Hippocampal formation (tissue), 2 donors: ENCODE results near the gene CYTL1.
A peak's percentile ranks its signal among the peaks of the same experiment; 100 is the strongest.
"Not testable (repeated sequence)": the region's sequence is repeated elsewhere in the genome, so short reads cannot be mapped to it uniquely, and the experiment has no call there.

Experiments
- DNase-seq, 2 donors: peaks; one replicate each; lab custom pipeline; 2025; lab: John Stamatoyannopoulos, UW

Gene CYTL1, protein sequence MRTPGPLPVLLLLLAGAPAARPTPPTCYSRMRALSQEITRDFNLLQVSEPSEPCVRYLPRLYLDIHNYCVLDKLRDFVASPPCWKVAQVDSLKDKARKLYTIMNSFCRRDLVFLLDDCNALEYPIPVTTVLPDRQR

DNA sequence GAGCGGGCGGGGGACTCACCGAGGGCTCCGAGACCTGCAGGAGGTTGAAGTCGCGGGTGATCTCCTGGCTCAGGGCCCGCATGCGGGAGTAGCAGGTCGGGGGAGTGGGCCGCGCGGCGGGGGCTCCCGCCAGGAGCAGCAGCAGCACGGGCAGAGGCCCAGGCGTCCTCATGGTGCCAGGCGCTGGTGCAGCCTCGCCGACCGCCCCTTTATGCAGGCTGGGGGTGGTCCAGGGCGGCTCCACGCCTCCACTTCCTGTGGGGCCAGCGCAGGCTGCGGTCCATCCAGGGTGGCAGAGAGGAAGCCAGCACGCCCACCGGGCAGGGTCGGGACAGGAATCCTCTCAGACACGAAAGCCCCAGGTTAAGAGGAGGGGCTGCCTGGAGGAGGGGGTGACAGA, at the start of gene CYTL1:
Gene CYTL1, minus strand, starts transcription at position 185 of the 400 bp plus-strand sequence. Its CDS starts 13 bp downstream, at position 172.
- DNase-seq = no peak

DNA sequence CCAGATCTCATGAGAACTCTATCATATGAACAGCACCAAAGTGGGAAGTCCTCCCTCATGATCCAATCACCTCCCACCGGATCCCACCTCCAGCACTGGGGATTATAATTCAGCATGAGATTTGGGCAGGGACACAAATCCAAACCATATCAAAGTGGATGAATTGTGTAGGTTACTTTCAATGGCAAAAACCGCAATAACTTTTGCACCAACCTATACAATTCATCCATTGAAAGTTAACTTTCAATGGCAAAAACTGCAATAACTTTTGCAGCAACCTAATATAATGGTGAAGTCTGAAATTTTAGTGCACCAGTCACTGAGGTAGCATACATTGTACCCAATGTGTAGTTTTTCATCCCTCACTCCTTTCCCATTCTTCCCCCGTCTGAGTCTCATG, 48.6 kb upstream of the CYTL1 start:
- DNase-seq = no peak

DNA sequence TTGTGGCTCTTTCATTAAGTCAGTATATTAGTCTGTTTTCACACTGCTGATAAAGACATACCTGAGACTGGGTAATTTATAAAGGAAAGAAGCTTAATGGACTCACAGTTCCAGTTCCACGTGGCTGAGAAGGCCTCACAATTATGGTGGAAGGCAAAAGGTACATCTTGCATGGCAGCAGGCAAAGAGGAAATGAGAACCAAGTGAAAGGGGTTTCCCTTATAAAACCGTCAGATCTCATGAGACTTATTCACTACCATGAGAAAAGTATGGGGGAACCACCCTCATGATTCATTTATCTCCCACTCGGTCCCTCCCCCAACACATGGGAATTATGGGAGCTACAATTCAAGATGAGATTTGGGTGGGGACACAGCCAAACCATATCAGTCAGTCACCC, 47.7 kb upstream of the CYTL1 start:
- not testable (repeated sequence) for DNase-seq

- no peak for DNase-seq
These were observed 46.8 kb upstream of the CYTL1 start for GRCh38 chr4:5066101-5066500.

DNA sequence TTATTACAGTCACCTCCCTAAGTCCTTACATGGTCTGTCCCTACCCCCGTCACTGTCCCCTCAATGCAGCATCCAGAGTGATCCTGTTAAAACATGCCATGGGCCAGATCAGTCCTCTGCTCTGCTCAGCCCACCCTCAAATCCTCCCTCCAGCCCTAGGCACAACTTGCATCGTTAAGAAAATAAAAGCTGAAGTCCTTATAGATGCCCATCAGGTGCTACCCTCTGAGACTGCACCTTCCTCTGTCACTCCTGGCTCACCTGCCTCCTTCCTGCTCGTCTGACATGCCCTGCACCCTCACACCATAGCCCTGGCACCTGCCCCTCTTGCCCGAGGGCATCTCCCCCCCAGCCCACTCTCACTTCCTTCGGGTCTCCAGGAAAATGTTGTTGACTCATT, 36.2 kb upstream of the CYTL1 start:
- no peak for DNase-seq

GRCh38 chr4:5054532-5054931, 35.3 kb upstream of the CYTL1 start:
- no peak for DNase-seq

DNA sequence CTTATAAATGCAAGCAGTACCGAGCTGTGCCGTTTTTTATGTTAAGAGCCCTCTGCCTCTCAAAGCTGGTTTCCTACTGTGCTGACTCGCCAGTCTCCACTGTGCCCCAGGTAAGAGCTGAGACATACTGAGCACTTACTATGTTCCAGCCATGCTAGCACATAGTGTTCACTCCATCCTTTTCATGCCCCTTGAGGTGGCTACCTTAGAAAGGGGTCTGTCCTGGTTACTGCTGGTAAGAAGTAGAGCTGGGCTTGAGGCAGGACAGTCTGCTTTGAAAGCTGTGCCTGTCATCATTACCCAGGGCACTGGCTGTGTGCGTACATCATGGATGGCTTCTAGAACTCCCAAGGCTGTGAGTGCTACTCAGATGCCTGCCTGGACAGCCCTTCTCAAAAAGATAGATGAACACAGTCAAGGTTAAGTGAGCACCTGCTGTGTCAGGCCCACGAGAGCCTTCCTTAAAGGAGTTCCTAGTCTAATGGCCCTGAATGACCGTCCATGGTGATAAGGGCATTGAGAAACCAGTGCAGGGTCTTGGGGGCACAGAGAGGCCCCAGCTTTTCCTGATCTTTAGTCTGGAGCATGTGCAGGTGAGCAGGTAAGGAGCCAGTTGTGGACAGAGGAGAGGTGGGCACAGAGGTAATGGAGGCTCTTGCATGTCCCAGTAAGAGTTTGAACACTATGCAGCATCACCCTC, 33.6 kb upstream of the CYTL1 start:
- no peak for DNase-seq

DNA sequence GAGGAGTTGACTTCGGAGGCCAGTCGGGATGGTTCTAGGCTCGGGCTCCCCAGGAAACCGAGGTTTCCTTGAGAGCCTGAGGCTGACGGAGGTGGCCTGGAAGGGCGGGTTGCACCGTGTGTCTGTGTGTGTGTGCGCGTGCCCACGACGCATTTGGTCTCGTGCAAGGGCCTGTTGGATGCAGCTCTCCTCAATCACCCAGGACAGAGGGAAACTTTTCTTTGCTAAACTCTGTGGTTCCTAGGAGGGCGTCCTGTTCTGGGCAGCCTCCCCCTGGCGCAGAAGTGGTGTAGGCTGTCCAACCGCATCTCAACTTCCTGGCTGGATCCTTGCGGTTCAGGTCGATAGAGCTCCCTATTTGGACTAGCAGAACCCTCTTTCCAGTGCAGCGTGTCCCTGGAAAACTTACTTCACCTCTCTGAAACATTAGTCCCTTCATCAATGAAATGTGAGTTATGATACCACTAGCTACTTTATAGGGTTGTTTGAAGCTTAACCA, 33.0 kb upstream of the CYTL1 start:
- DNase-seq = no peak

- no peak for DNase-seq
These were observed 32.3 kb upstream of the CYTL1 start, which contains the start of gene STK32B for GRCh38 chr4:5051278-5052203. TSS of gene STK32B (plus strand) at chr4:5051480.

- DNase-seq = peak; percentile 59 to 63
These were observed 31.4 kb upstream of the CYTL1 start for GRCh38 chr4:5050520-5051277.

- no peak for DNase-seq
These were observed 29.5 kb upstream of the CYTL1 start for GRCh38 chr4:5048721-5049120.

DNA sequence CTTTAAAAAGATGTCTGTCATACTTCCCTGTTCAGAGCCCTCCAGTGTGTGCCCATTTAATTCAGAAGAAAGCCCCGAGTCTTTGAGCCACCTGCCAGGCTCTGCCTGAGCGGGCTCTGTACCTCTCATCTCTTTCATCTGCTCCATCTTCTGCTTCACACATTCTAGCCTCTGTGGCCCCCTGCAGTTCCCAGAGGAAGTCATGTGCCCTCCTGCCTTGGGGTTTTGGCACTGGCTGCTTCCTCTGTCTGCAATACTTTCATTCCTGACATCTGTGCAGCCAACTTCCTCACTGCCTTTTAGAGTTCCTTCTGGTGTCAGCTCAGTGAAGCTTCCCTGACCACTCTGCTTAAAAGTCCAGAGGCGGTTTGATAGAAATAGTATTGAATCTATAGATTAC, 25.8 kb upstream of the CYTL1 start:
- DNase-seq = peak; percentile 5 to 32

DNA sequence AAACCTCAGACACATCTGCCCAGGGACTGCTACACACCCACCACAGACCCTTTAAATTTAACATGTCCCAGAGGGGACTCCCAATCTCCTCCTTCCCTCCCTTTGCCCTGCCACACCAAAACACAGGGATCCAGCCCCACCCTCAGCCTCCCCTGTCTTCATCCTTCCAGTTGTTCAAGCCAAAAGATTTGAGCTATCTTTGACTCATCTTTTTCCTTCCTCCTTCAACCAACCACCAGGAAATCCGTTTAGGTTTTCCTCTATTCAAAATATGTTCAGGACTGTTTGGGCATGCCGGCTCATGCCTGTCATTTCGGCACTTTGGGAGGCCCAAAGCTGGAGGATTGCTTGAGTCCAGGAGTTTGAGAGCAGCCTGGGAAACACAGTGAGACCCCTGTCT, 25.1 kb upstream of the CYTL1 start:
- no peak for DNase-seq

- no peak for DNase-seq
These were observed 24.3 kb upstream of the CYTL1 start for GRCh38 chr4:5043579-5043978.

DNA sequence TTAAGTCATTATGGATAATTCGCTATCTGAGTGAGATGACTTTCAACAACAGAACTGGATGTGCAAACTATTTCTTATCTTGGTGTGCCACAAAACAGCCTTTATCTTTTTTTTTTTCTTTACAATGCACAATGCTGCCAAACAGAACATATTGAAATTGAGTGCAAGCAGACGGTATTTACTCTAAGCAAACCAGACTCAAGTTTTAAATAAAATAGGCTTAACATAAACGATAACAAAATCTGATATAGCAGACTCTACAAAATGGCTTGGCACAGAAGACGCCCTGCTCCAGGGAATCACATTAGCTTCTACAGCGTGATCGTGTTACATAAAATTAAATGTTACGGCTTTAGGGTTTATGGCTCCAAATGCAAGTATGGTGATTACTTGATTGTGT, 22.4 kb upstream of the CYTL1 start:
- DNase-seq = no peak

DNA sequence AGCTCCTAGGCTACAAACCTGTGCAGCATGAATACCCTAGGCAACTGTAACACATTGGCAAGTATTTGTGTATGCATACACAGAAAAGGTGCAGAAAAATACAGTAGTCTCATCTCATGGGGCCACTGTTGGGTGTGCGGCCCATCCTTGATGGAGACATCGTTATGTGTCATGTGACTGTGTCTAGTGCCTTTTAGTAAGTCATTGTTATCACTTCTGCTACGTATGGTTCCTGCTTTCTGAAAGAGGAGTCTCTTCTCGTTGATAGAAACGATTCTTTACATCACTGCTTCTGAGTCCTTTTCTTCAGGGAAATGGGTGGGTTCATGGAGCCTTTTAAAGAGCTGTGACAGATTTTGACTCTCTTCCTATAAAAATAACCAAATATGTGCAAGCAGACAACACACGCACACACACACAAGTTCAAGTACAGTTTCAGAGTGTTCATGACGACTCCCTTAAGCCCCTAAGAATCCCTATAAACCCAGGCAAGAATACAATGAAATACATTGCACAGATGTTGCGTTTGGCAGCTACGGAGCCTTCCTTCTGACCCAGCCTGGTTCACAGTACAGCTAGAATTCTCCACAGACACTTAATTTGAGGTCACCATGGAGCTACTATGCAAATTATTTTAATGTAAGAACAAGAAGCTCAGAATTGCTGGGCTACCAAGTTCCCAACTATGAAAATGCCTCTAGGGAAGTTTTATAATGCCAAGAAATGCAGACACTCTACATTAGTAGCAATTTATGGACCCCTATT, 21.8 kb upstream of the CYTL1 start:
- no peak for DNase-seq

- no peak for DNase-seq
These were observed 20.5 kb upstream of the CYTL1 start for GRCh38 chr4:5039800-5040199.

GRCh38 chr4:5037553-5038551, 18.6 kb upstream of the CYTL1 start:
- DNase-seq = peak in 1 of 2 donors; percentile 1

DNA sequence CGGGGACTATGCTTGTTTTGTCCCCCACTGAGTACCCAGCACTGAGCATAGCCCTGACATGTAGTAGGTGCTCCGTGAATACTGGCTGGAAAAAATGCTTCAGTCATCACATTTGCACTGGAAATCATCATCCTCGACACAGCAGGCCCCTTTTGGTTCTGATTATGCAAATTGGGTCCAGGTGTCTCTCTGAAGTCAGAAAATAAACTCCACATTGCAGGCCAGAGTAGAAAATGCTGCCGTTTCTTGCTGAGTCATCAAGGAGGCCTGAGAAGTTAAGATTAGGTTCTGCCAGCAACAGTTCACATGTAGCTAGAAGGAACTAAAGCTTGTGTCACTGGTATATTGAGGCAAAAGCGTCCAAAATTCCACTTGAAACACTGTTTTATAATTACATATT, 17.0 kb upstream of the CYTL1 start:
- no peak for DNase-seq

- DNase-seq = no peak
These were observed 14.9 kb upstream of the CYTL1 start for GRCh38 chr4:5034206-5034605.
